Cardiac muscle cell (in vitro differentiated cells and primary cell): Measurements from ENCODE around the gene MINK1. TPM values are rescaled to one million over a fixed set of nuclear protein-coding genes. Genes with fewer than 3 reads are reported as not detected.
"Not testable (repeated sequence)": the region's sequence is repeated elsewhere in the genome, so short reads cannot be mapped to it uniquely, and the experiment has no call there.

Experiments used
- DNase-seq, 2 donors: peaks; one replicate each; pipeline versions ENCODE4 v3.0.0 to v3.0.0-alpha.2; 2010 to 2017; ENCODE audit warnings: low read depth in 1 of 2, low spot score in 1 of 2
- H3K27ac ChIP-seq: fragments of 200-600 bp; sonication (generic); 2 replicates; pipeline ENCODE4 v1.5.1; 2016
- H3K27me3 ChIP-seq: fragments of 200-600 bp; sonication (generic); 2 replicates; pipeline ENCODE4 v1.6.0; 2016; ENCODE audit warnings: control low read depth
- H3K36me3 ChIP-seq: fragments of 200-600 bp; sonication (generic); 2 replicates; pipeline ENCODE4 v1.5.1; 2016; ENCODE audit warnings: control low read depth
- H3K4me1 ChIP-seq: fragments of 200-600 bp; sonication (generic); 2 replicates; pipeline ENCODE4 v1.8.1; 2017; ENCODE audit warnings: low read depth, mild to moderate bottlenecking, mixed run types
- H3K4me3 ChIP-seq: fragments of 200-600 bp; sonication (generic); 2 replicates; pipeline ENCODE4 v1.5.1; 2016; ENCODE audit warnings: mild to moderate bottlenecking
- H3K9me3 ChIP-seq: fragments of 200-600 bp; sonication (generic); 2 replicates; pipeline ENCODE4 v1.5.1; 2017; ENCODE audit warnings: low read depth, mild to moderate bottlenecking, control low read depth
- polyA plus RNA-seq: library from polyadenylated mRNA; unstranded; fragments of >200 nt; fragmentation: Nextera tagmentation; extraction: Ambion mirVana; gene quantifications from 2 replicates; pipeline ENCODE4 v1.2.1, GENCODE V29; 2016
- total RNA-seq: library from RNA; depleted of rRNA; stranded (reverse); fragments of >200 nt; gene quantifications from 2 replicates; pipeline ENCODE4 v1.2.3, GENCODE V29; 2016
- TF ChIP-seq, protein P1 (sequence below): IDR thresholded peaks from 2 replicates; pipeline ENCODE4 v1.5.1; 2012; ENCODE audit warnings: low read depth, mild to moderate bottlenecking, low read length

Gene MINK1
- total and polyA plus RNA-seq, 2 experiments from 2014 or later, result 27.1 to 47.7 TPM

DNA sequence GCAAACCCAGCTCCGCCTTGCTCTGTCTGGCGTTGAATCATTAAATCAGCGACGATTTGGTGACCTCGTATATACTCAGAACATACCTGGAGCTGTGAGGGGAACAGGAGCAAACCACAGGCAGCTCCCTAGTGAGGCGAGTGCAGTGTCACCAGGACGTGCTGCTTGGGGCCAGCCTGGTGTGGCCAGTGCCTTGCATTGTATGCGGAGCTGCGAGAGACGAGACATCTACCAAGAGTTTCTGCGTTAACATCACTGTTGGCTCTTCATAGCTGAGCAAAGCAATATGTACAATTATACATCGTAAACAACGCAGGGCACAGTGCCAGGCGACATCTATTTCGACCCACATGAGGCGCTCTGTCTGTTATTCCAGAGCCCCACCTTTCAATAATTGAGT is 27.9 kb downstream of the MINK1 start:
- Histone ChIP-seq H3K4me1 (peaks cover 6% of the 10 kb centered on the region), H3K27me3 (no peaks in the 10 kb centered on the region), H3K9me3 (no peaks in the 10 kb centered on the region), H3K27ac (no peak overlapping the region), H3K36me3 (no peaks in the 10 kb centered on the region), H3K4me3 (no peak overlapping the region)
- TF ChIP-seq, protein P1, sequence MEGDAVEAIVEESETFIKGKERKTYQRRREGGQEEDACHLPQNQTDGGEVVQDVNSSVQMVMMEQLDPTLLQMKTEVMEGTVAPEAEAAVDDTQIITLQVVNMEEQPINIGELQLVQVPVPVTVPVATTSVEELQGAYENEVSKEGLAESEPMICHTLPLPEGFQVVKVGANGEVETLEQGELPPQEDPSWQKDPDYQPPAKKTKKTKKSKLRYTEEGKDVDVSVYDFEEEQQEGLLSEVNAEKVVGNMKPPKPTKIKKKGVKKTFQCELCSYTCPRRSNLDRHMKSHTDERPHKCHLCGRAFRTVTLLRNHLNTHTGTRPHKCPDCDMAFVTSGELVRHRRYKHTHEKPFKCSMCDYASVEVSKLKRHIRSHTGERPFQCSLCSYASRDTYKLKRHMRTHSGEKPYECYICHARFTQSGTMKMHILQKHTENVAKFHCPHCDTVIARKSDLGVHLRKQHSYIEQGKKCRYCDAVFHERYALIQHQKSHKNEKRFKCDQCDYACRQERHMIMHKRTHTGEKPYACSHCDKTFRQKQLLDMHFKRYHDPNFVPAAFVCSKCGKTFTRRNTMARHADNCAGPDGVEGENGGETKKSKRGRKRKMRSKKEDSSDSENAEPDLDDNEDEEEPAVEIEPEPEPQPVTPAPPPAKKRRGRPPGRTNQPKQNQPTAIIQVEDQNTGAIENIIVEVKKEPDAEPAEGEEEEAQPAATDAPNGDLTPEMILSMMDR, result no peak
- no peak for DNase-seq

DNA sequence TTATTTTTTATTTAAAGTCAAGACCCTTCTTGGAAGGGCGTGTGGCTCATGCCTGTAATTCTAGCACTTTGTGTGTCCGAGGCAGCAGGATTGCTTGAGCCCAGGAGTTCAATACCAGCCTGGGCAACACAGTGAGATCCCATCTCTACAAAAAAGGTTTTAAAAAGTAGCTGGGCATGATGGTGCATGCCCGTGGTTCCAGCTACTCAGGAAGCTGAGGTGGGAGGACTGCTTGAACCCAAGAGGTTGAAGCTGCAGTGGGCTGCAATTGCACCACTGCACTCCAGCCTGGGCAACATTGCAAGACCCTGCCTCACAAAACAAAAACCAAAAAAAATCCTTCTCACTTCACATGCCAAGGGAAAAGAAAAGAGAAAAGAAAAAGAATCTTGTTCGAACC is 29.6 kb downstream of the MINK1 start:
- no peaks in the 10 kb centered on the region for H3K27me3 ChIP-seq
- no peak for DNase-seq
- H3K9me3 ChIP-seq, result no peaks in the 10 kb centered on the region
- peaks cover 6% of the 10 kb centered on the region for H3K4me1 ChIP-seq
- no peaks in the 10 kb centered on the region for H3K36me3 ChIP-seq
- no peak overlapping the region for H3K4me3 ChIP-seq
- TF ChIP-seq, protein P1, result no peak
- no peak overlapping the region for H3K27ac ChIP-seq

DNA sequence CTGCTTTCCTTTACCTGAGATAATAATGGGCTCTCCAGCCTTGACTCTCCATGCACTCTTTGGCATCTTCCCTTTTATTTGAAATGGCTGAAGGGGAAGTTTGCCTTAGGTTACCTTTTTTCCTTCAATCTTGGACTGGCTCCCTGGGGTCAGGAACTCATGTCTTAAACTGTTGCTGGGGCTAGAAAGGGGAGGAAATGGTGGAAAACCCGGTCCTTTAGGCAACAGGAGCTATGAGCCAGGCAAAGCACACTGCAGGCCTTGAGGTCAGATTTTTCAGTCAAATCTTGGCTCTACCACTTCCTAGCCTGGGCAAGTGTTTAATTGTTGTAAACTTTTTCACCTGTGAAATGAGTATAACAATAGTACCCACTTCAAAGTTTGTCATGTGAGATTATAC is 30.2 kb downstream of the MINK1 start:
- no peak for DNase-seq
- no peak overlapping the region for H3K27ac ChIP-seq

DNA sequence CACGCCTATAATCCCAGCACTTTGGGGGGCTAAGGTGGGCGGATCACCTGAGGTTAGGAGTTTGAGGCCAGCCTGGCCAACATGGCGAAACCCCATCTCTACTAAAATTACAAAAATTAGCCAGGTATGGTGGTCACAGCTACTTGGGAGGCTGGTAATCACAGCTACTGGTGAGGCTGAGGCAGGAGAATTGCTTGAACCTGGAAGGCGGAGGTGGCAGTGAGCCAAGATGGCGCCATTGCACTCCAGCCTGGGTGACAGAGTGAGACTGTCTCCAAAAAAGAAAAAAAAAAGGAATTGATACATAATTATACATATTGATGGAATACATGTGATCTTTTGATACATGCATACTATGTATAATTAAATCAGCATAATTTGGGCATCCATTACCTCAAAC is 34.4 kb downstream of the MINK1 start:
- not testable (repeated sequence) for H3K36me3 ChIP-seq, H3K9me3 ChIP-seq, H3K27ac ChIP-seq, H3K4me3 ChIP-seq, H3K27me3 ChIP-seq, DNase-seq, H3K4me1 ChIP-seq

More for the DNA sequence above, 30.2 kb downstream of the MINK1 start:
- Histone ChIP-seq H3K27me3 (no peaks in the 10 kb centered on the region), H3K4me1 (peaks cover 6% of the 10 kb centered on the region), H3K9me3 (no peaks in the 10 kb centered on the region), H3K36me3 (no peaks in the 10 kb centered on the region), H3K4me3 (no peak overlapping the region)
- TF ChIP-seq, protein P1, result no peak

DNA sequence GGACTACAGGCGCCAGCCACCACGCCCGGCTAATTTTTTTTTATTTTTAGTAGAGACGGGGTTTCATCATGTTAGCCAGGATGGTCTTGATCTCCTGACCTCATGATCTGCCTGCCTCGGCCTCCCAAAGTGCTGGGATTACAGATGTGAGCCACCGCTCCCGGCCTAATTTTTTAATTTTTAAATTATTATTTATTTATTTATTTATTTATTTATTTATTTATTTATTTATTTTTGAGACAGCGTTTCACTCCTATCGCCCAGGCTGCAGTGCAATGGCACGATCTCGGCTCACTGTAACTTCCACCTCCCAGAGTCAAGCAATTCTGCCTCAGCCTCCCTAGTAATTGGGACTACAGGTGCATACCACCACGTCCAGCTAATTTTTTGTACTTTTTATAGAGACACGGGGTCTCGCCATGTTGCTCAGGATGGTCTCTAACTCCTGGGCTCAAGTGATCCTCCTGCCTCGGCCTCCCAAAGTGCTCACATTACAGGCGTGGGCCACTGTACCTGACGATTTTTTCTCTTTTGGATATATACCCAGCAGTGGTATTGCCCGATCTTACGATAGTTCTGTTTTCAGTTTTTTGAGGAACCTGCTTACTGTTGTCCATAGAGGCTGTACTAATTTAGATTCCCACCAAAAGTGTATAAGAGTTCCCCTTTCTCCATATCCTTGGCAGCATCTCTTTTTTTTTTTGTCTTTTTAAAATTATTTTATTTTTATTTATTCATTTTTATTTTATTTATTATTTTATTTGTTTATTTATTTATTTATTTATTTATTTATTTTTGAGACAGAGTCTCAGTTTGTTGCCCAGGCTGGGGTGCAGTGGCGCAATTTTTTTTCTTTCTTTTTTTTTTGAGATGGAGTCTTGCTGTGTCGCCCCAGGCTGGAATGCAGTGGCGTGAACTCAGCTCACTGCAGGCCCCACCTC is 36.2 kb downstream of the MINK1 start:
- H3K36me3 ChIP-seq, H3K4me1 ChIP-seq, H3K27me3 ChIP-seq, DNase-seq, H3K4me3 ChIP-seq, H3K27ac ChIP-seq, H3K9me3 ChIP-seq: not testable (repeated sequence)

DNA sequence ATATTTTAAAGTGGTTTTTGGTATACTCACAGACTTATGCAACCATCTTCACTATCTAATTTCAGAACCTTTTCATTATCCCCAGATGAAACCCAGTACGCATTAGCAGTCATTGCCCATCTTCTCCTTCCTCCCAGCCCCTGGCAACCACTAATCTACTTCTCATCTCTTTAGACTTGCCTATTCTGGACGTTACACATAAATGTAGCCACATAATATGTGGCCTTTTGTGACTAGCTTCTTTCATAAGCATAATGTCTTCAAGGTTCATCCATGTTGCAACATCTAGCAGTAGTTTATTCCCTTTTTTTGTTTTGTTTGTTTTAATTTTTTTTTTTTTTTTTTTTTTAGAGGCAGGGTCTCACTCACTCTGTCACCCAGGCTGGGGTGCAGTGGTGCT is 37.7 kb downstream of the MINK1 start:
- H3K27ac ChIP-seq, result no peak overlapping the region

More for the DNA sequence above, 37.7 kb downstream of the MINK1 start:
- no peaks in the 10 kb centered on the region for H3K9me3 ChIP-seq
- no peak overlapping the region for H3K4me3 ChIP-seq
- H3K4me1 ChIP-seq, result no peaks in the 10 kb centered on the region
- no peaks in the 10 kb centered on the region for H3K36me3 ChIP-seq
- no peaks in the 10 kb centered on the region for H3K27me3 ChIP-seq
- TF ChIP-seq, protein P1, result no peak
- DNase-seq, result no peak
